Mononuclear cell (primary cell): ENCODE measurements around the gene ARHGAP26. TPM values are rescaled to one million over a fixed set of nuclear protein-coding genes. Genes with fewer than 3 reads are reported as not detected.

Experiments
- H3K27me3 ChIP-seq: 2 replicates; pipeline ENCODE4 v1.6.0; 2011; ENCODE audit warnings: low read length, control low read depth; ENCODE audit not compliant: insufficient read depth
- H3K4me1 ChIP-seq: 2 replicates; pipeline ENCODE4 v1.5.1; 2011; ENCODE audit warnings: mild to moderate bottlenecking, low read length, control low read depth; ENCODE audit not compliant: insufficient read depth
- H3K4me3 ChIP-seq: 2 replicates; pipeline ENCODE4 v1.5.1; 2011; ENCODE audit warnings: mild to moderate bottlenecking, low read length, moderate library complexity
- H3K9me3 ChIP-seq: 2 replicates; pipeline ENCODE4 v1.5.1; 2011; ENCODE audit warnings: low read depth, mild to moderate bottlenecking, control low read depth, low read length
- total RNA-seq: library from RNA; depleted of rRNA; stranded (reverse); fragments of >200 nt; gene quantifications from one replicate; pipeline ENCODE4 v1.2.3, GENCODE V29; 2012

The ARHGAP26 gene
- total RNA-seq, 1 donor = 53.6 TPM

DNA sequence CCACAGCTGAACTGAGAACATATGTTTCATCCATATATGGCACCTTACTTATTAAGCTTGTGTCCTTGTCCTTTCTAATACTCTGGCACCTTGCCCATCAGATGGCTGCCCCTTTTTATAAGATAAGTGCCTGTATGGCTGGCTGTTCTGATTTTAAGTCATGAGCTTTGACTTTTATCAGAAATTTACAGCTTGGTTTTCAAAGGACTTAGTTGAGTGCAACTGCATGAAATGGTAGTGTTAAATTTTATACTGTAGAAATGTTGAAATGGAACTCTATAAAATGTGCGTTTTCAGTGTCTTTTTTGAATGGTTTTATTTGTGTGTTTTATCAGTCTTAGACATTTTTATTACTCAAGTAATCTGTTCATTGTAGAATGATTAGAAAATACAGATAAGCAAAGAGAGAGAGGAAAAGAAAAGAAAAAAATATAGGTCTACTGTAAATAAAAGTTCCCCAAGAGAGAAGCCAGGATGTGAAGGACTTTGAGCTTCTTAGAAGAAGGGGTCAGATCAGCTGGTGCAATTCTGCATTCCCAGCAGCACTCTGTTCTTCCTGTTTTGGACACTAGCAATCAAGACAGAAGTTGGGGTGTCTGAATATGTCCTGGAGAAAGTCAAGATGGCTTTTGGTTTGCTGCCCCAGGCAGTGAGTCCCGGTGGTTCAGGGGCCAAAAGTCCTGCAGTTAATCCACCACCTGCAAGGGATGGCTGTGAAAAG is 38.9 kb downstream of the ARHGAP26 start:
- Histone ChIP-seq H3K27me3 (no peaks in the 10 kb centered on the region), H3K4me1 (peaks cover 94% of the 10 kb centered on the region)

DNA sequence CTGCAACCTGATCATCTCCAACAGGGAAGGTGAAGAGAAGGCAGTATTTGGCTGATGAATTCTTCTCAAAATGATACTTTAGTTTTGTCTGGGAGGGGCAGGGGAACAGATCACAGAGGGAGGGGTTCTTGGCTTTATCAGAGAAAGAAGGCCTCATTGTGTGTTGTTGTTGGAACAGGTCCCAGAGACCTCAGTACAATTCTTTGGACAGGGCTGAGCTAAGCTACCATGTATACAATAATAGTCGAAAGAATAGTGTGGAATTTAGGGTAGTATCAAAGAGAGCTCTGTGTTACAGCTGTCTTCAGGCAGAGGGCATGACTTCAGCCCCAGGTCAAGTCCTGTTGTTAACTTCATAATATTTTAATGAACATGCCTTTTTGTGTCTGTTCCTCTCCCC is 39.9 kb downstream of the ARHGAP26 start:
- H3K4me1 ChIP-seq = peaks cover 94% of the 10 kb centered on the region
- H3K27me3 ChIP-seq = no peaks in the 10 kb centered on the region
- no peak overlapping the region for H3K4me3 ChIP-seq
- no peaks in the 10 kb centered on the region for H3K9me3 ChIP-seq

More for the DNA sequence above, 38.9 kb downstream of the ARHGAP26 start:
- H3K9me3 ChIP-seq = no peaks in the 10 kb centered on the region
- no peak overlapping the region for H3K4me3 ChIP-seq

DNA sequence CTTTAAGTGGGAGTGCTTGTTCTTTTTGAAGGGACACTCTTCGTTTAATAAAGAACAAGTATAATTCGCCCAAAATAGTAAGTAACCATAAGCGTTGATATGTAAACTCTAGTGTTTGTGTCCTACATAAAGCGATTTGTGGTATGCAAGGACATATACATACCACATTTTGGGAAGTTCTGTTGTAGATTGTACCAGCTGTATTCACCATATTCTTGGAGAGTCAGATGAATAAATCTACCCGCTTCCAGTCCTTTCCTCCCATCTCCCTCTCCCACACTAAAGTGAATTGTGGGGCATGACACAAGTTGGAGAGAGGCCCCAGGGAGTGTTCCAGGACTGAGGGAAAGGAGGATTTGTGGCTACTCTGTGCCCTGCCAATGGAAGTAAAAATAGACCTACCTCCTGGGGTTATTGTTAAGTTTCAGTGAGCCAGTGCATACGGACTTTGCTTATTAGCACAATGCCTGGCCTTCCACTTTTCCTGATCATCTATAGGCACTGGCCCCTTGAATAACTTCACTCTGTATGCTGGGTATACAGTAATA is 40.6 kb downstream of the ARHGAP26 start:
- Histone ChIP-seq H3K9me3 (no peaks in the 10 kb centered on the region), H3K4me3 (no peak overlapping the region), H3K4me1 (peaks cover 88% of the 10 kb centered on the region), H3K27me3 (no peaks in the 10 kb centered on the region)

GRCh38 chr5:142811866-142812557 is 41.8 kb downstream of the ARHGAP26 start:
- Histone ChIP-seq H3K27me3 (no peaks in the 10 kb centered on the region), H3K4me1 (peaks cover 84% of the 10 kb centered on the region), H3K4me3 (no peak overlapping the region), H3K9me3 (no peaks in the 10 kb centered on the region)

- Histone ChIP-seq H3K9me3 (no peaks in the 10 kb centered on the region), H3K4me3 (no peak overlapping the region), H3K4me1 (peaks cover 84% of the 10 kb centered on the region), H3K27me3 (no peaks in the 10 kb centered on the region)
These were observed 43.0 kb downstream of the ARHGAP26 start for GRCh38 chr5:142813220-142813619.

DNA sequence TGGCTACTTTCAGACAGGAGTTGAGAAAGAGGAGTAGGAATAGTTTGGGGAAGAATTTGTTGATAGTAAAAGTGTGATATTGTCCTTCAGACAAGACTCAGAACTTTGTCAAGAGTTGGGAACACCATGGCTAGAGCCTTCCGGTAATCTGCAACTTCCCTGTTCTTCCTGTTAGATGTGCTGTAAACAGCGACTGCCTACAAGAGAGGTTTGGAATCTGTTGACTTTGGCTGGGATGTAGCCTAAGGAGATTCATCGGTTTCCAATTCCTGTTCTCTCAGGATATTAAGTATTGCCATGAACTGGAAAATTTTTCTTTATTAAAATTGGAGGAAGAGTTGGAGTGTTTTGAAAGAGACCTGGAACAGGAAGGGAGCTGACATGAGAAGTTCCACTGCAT is 43.9 kb downstream of the ARHGAP26 start:
- Histone ChIP-seq H3K4me1 (peaks cover 84% of the 10 kb centered on the region), H3K9me3 (no peaks in the 10 kb centered on the region), H3K27me3 (no peaks in the 10 kb centered on the region), H3K4me3 (no peak overlapping the region)

DNA sequence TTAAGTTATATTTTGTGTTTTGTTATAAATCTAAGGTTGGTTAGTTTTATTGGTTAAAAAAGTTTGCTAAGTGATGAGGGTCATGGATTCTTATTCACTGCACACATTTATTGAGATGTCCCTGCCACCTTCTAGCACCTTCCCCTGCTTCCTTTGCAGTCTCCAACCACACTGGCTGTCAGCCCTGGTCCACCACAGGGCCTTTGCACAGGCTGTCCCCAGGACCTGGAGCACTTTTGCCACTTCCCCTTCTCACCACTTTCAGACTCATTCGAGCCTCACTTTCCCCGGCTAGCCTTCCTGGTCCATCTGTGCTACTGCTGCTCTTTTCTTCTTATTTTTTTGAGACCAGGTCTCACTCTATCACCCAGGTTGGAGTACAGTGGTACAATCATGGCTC is 45.3 kb downstream of the ARHGAP26 start:
- no peaks in the 10 kb centered on the region for H3K9me3 ChIP-seq
- H3K27me3 ChIP-seq = no peaks in the 10 kb centered on the region
- H3K4me1 ChIP-seq = peaks cover 77% of the 10 kb centered on the region
- H3K4me3 ChIP-seq = no peak overlapping the region

DNA sequence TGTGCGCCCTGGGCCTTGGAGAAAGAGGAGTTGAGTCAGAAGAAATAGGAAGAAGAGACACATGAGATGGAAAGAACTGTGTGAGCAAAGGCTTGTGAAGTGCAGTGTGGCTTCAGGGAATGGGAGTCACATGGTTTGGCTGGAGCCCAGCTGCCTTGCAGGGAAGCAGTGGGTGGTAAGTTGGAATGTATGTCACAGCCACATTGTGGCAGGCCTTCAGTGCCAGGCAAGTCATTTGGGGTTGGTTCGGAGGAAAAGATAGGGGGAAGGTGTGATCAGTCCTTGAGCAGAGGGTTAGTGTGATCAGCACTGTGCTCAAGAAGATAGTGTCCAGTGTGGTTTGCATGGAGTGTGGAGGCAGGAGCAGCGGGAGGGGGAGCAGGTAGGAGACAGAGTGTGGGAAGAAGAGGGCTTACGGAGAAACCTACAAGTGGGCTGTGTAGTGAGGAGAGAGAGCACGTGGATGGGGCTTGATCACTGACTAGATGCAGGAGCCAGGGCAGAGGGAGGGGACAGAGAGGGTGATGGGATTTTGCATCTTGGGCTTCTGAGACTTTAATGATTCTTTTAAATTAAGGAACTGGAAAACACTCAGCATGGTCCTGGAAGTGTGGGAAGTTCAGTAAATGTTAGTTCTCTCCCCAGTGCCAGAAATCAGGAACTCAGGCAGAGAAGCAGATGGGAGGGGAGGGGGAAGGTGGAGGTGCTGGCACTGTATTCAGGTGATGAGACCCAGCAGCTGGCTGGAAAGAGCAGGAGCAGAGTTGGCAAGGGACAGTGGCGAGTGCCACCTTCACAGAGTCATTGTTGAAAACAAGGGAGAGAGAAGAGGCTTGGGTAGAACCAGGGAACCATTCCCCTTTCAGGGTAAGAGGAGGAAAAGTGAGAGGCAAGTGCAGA is 46.6 kb downstream of the ARHGAP26 start:
- no peaks in the 10 kb centered on the region for H3K27me3 ChIP-seq
- no peak overlapping the region for H3K4me3 ChIP-seq
- peaks cover 70% of the 10 kb centered on the region for H3K4me1 ChIP-seq
- no peaks in the 10 kb centered on the region for H3K9me3 ChIP-seq

DNA sequence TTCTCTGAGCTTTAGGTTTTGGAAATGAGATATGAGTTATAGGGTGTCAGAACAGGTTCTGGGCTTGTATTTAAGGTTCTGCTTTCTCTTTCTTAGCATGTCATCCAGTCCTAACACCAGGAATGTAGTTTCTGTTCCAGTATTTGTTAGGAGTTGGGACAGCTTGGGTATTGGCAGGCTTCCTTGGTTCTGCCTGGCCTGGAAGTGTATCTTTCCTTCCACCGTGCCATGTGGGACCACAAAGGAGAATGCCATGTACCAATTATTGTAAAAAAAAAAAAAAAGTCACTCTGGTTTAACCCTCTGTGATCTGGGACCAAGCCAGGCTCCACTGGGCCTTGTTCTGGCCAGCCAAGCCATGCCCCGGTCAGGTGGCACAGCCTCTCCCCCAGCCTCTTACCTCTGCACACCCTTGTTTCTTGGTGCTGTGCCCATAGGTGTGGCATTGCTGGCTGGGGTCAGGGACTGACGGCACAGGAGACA is 47.8 kb downstream of the ARHGAP26 start:
- H3K9me3 ChIP-seq = no peaks in the 10 kb centered on the region
- no peaks in the 10 kb centered on the region for H3K27me3 ChIP-seq
- peaks cover 69% of the 10 kb centered on the region for H3K4me1 ChIP-seq
- H3K4me3 ChIP-seq = no peak overlapping the region

- no peaks in the 10 kb centered on the region for H3K9me3 ChIP-seq
- no peak overlapping the region for H3K4me3 ChIP-seq
- H3K27me3 ChIP-seq = no peaks in the 10 kb centered on the region
- peaks cover 63% of the 10 kb centered on the region for H3K4me1 ChIP-seq
These were observed 49.1 kb downstream of the ARHGAP26 start for GRCh38 chr5:142819292-142819691.

GRCh38 chr5:142819825-142820224 is 49.6 kb downstream of the ARHGAP26 start:
- Histone ChIP-seq H3K4me1 (peaks cover 63% of the 10 kb centered on the region), H3K9me3 (no peaks in the 10 kb centered on the region), H3K4me3 (no peak overlapping the region), H3K27me3 (no peaks in the 10 kb centered on the region)

DNA sequence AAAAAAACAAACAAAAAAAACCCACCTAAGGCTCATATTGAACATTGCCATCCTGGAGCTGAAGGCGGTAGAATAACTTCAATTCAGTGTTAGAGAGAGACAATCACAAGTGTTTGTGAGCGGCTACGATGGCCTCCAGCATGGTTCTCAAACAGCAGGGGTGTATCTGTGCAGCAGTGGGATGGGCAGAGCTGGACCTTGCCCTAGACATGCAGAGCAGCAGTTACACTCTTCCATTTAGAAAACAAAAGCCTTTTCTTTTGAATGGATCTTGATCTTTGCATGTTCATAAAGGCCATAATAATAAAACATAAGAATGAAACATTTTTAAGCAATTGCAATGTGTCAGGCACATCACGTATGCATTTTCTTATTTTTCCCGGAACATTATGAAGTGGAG is 50.3 kb downstream of the ARHGAP26 start:
- Histone ChIP-seq H3K4me3 (no peak overlapping the region), H3K27me3 (no peaks in the 10 kb centered on the region), H3K9me3 (no peaks in the 10 kb centered on the region), H3K4me1 (peaks cover 64% of the 10 kb centered on the region)

DNA sequence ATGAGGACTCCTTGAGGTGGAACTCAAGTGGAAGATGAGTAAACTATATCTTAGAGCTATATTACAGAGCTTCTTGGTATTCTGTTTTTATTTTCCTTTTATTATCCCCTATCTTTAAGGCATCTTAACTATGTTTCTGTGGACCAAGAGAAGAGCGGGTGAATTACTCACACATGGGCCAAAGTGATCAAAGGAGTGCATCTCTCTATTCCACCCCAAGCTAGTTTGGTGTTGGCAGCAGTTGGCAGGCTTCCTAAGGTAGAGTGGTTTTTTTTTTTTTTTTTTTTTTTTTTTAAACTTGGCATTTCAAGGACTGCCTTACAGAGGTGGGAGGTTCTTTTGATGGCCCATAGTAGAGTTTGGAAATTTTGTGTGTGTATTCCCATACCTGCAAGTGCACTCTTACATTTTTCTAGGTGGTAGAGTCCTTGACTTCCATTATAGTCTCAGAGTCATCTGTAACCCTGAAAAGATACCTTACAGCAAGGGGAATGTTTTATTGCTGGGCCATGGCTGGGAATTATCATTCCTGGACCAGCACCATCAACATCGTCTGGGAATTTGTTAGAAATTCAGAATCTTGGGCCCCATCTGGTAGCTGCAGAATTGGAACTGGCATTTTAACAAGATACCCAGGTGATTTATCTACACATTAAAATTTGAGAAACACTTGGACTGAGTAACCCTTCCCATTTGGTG is 51.0 kb downstream of the ARHGAP26 start:
- Histone ChIP-seq H3K27me3 (no peaks in the 10 kb centered on the region), H3K4me3 (no peak overlapping the region), H3K4me1 (peaks cover 70% of the 10 kb centered on the region), H3K9me3 (no peaks in the 10 kb centered on the region)

- no peaks in the 10 kb centered on the region for H3K9me3 ChIP-seq
- H3K4me1 ChIP-seq = peaks cover 70% of the 10 kb centered on the region
- no peaks in the 10 kb centered on the region for H3K27me3 ChIP-seq
- no peak overlapping the region for H3K4me3 ChIP-seq
These were observed 51.7 kb downstream of the ARHGAP26 start for GRCh38 chr5:142821733-142822487.
